GM12801 (cell line): Measurements from ENCODE around the gene CLIP2.

Experiments
- CTCF ChIP-seq: IDR thresholded peaks from one replicate; pipeline ENCODE4 v1.5.1; 2011; ENCODE audit warnings: control low read depth; ENCODE audit not compliant: insufficient read length; ENCODE audit errors: extremely low read depth

Gene CLIP2

GRCh38 chr7:74365322-74366022, 76.3 kb downstream of the CLIP2 start:
- no peak for TF ChIP-seq CTCF

DNA sequence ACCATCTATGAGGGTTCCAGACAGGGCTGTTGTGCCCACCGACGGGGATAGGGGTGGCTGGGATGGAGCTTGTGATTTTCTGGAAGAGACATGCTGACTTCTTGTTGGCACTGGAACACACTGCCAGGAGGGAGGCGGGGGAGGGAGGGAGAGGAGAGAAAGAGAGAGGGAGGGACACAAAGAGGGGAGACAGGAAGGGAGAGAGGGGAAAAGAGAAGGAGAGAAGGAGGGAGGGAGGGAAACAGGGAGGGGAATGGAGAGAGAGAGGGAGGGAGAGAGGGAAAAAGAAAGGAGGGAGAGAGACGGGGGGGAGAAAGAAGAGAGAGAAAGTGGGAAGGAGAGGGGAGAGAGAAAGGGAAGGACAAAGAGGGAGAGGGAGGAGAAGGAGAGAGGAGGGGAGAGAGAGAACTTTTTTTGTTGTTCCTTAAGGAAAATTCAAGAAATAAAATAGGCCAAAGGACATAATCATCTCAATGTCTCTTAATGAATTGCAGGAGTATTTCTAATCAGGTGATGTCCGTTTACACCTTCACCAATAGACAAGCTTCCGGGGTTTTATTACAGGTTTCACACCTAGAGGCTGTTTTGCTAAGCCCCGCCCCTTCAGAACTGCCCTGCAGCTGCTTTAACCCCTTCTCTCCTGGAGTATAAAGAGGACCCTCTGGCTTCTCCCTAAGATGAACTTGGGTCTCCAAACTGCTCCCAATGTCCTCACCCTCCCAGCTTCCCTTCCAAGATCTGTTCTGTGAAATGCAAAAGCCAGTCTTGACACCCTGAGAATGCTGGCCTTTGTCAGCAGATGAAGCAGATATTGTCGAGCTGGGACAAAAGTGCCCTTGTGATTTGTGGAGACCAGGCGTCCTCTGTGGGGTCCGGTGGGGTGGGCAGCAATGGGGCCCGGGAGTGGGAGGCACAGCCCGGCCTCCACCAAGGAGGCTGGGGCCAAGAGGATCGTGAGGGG, 82.5 kb downstream of the CLIP2 start:
- TF ChIP-seq CTCF, result no peak

DNA sequence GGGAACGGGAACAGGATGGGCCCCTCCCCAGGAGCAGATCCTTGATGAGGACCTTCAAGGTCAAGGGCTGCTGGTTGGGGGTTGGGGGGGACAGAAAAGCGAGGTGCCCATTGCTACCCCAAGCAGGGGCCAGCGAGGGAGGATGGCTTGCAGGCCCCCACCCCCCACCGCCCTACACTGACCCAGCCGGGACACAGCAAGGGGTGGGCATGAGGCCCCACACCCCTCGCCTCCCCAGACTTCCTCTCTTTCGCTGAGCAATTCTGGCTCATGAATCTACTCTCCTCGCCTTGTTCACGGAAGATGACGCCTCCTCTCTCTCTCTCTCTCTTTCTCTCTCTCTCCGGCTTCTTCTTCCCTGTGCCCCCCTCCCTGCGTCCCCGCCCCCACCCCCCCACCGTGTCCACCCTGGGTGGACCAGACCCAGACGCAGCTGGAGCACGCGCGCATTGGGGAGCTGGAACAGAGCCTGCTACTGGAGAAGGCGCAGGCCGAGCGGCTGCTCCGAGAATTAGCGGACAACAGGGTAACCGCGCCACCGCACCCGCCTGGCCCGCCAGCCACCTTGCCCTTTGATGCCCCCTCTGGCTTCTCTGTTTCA, 83.4 kb downstream of the CLIP2 start:
- no peak for TF ChIP-seq CTCF

GRCh38 chr7:74373536-74373935, 84.3 kb downstream of the CLIP2 start:
- TF ChIP-seq CTCF, result no peak

- TF ChIP-seq CTCF, result no peak
Measured at GRCh38 chr7:74375726-74376220, 86.6 kb downstream of the CLIP2 start.

GRCh38 chr7:74376256-74377036, 87.2 kb downstream of the CLIP2 start:
- no peak for TF ChIP-seq CTCF
